ENCODE measurements around the gene ETS2.

ETS2 gene

GRCh38 chr21:38802050-38803026 is 3.4 kb upstream of the ETS2 start:
- no peak for DNase-seq (ENCODE audit: low read depth)

GRCh38 chr21:38803075-38803660 is 2.6 kb upstream of the ETS2 start:
- no peak for DNase-seq (ENCODE audit: low read depth)

GRCh38 chr21:38804030-38804788 is 1.5 kb upstream of the ETS2 start:
- no peak for DNase-seq (ENCODE audit: low read depth)

- DNase-seq (ENCODE audit: low read depth): no peak
Measured at GRCh38 chr21:38804789-38805327, 871 bp upstream of the ETS2 start.

- DNase-seq (ENCODE audit: low read depth): no peak
Measured at GRCh38 chr21:38806153-38806941, 618 bp downstream of the ETS2 start.

- no peak for DNase-seq (ENCODE audit: low read depth)
Measured at GRCh38 chr21:38806942-38807284, 1.2 kb downstream of the ETS2 start.

- no peak for DNase-seq (ENCODE audit: low read depth)
Measured at GRCh38 chr21:38807441-38807871, 1.7 kb downstream of the ETS2 start.

- DNase-seq (ENCODE audit: low read depth): no peak
Measured at GRCh38 chr21:38807986-38808385, 2.3 kb downstream of the ETS2 start.

- DNase-seq (ENCODE audit: low read depth): no peak
Measured at GRCh38 chr21:38809198-38809878, 3.6 kb downstream of the ETS2 start.

- DNase-seq (ENCODE audit: low read depth): no peak
Measured at GRCh38 chr21:38810034-38810825, 4.5 kb downstream of the ETS2 start.

GRCh38 chr21:38810826-38811164 is 5.1 kb downstream of the ETS2 start:
- no peak for DNase-seq (ENCODE audit: low read depth)

GRCh38 chr21:38811257-38811656 is 5.5 kb downstream of the ETS2 start:
- peak; percentile 81 for DNase-seq (ENCODE audit: low read depth)

- no peak for DNase-seq (ENCODE audit: low read depth)
Measured at GRCh38 chr21:38813143-38813542, 7.4 kb downstream of the ETS2 start.

GRCh38 chr21:38813547-38813946 is 7.8 kb downstream of the ETS2 start:
- no peak for DNase-seq (ENCODE audit: low read depth)

GRCh38 chr21:38814126-38815059 is 8.7 kb downstream of the ETS2 start:
- no peak for DNase-seq (ENCODE audit: low read depth)

- DNase-seq (ENCODE audit: low read depth): no peak
Measured at GRCh38 chr21:38815060-38815405, 9.3 kb downstream of the ETS2 start.

GRCh38 chr21:38816400-38816977 is 10.8 kb downstream of the ETS2 start:
- no peak for DNase-seq (ENCODE audit: low read depth)

- DNase-seq (ENCODE audit: low read depth): no peak
Measured at GRCh38 chr21:38817371-38818324, 11.9 kb downstream of the ETS2 start.

Data from fibroblast of the conjunctiva (primary cell).